DND-41 (cell line): ENCODE measurements around the gene PDS5A.
A peak's percentile ranks its signal among the peaks of the same experiment; 100 is the strongest.
"Not testable (repeated sequence)": the region's sequence is repeated elsewhere in the genome, so short reads cannot be mapped to it uniquely, and the experiment has no call there.

Experiments
- ATAC-seq: fragments of 200-7000 bp; cut with Tn5 transposase; 3 replicates; pipeline ENCODE4 v1.9.1; 2021; ENCODE audit warnings: low read depth; ENCODE audit not compliant: insufficient read depth
- DNase-seq: peaks from one replicate; pipeline ENCODE4 v3.0.0-alpha.2; 2020
- H2AFZ ChIP-seq: 2 replicates; pipeline ENCODE4 v1.6.0; 2012; ENCODE audit warnings: low read depth, low read length
- H3K27ac ChIP-seq: 2 replicates; pipeline ENCODE4 v1.5.1; 2012; ENCODE audit warnings: low read length, inconsistent platforms
- H3K27me3 ChIP-seq: fragments of 200-600 bp; sonication (generic); 2 replicates; pipeline ENCODE4 v1.6.0; 2012; ENCODE audit warnings: low read length, mild to moderate bottlenecking, inconsistent platforms; ENCODE audit not compliant: insufficient read depth, poor library complexity
- H3K36me3 ChIP-seq: 2 replicates; pipeline ENCODE4 v1.5.1; 2012; ENCODE audit warnings: low read length, inconsistent platforms; ENCODE audit not compliant: insufficient read depth
- H3K4me1 ChIP-seq: 2 replicates; pipeline ENCODE4 v1.5.1; 2012; ENCODE audit warnings: mild to moderate bottlenecking, low read length; ENCODE audit not compliant: insufficient read depth
- H3K4me2 ChIP-seq: 2 replicates; pipeline ENCODE4 v1.6.0; 2012; ENCODE audit warnings: mild to moderate bottlenecking, moderate library complexity, low read length, inconsistent platforms; ENCODE audit not compliant: insufficient read depth
- H3K4me3 ChIP-seq, 2 experiments: fragments of 200-600 bp in 1 of 2; shearing (Covaris generic) in 1 of 2; 2 replicates each; pipeline ENCODE4 v1.5.1; 2012 to 2016; ENCODE audit warnings: inconsistent platforms in 2 of 2, low read length in 2 of 2, mild to moderate bottlenecking in 2 of 2, low read depth in 1 of 2, moderate library complexity in 1 of 2
- H3K79me2 ChIP-seq: 2 replicates; pipeline ENCODE4 v1.6.0; 2012; ENCODE audit warnings: low read length, inconsistent platforms; ENCODE audit not compliant: insufficient read depth
- H3K9ac ChIP-seq: 2 replicates; pipeline ENCODE4 v1.6.0; 2012; ENCODE audit warnings: low read depth, mild to moderate bottlenecking, inconsistent platforms, low read length, moderate library complexity
- H3K9me3 ChIP-seq: 2 replicates; pipeline ENCODE4 v1.5.1; 2012; ENCODE audit warnings: low read length, moderate library complexity, mild to moderate bottlenecking, inconsistent platforms; ENCODE audit not compliant: insufficient read depth, severe bottlenecking
- H4K20me1 ChIP-seq: 2 replicates; pipeline ENCODE4 v1.6.0; 2012; ENCODE audit warnings: low read length; ENCODE audit not compliant: insufficient read depth
- EZH2 ChIP-seq: IDR thresholded peaks from 3 replicates; pipeline ENCODE4 v1.6.1; 2012; ENCODE audit warnings: borderline replicate concordance, low read depth, mild to moderate bottlenecking, moderate library complexity, low read length, inconsistent platforms; ENCODE audit not compliant: severe bottlenecking
- TF ChIP-seq, protein P1 (sequence below): IDR thresholded peaks from 2 replicates; pipeline ENCODE4 v1.5.1; 2012; ENCODE audit warnings: borderline replicate concordance, low read length, moderate library complexity, mild to moderate bottlenecking; ENCODE audit not compliant: poor library complexity, severe bottlenecking; ENCODE audit errors: extremely low read depth

Gene PDS5A

DNA sequence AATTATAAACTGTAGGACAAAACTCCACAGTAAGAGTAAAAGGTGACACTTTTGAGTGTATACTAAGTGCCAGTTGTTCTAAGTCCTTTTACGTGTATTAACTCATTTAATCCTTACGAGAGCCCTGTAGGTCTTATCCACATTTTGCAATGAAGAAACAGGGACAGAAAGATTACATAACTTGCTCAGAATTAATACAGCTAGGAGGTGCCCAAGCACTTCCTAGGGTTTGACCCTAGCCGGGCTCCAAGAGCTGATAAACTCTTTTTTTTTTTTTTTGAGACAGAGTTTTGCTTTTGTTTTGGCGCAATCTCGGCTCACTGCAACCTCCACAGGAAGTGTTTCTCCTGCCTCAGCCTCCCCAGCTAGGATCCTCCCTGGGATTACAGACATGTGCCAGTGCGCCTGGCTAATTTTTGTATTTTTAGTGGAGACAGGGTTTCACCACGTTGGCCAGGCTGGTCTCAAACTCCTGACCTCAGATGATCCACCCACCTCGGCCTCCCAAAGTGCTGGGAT lies 169.4 kb downstream of the PDS5A start:
- H3K9me3 ChIP-seq: no peaks in the 10 kb centered on the region
- no peaks in the 10 kb centered on the region for H3K79me2 ChIP-seq
- no peaks in the 10 kb centered on the region for H3K36me3 ChIP-seq
- no peaks in the 10 kb centered on the region for H3K4me1 ChIP-seq
- TF ChIP-seq EZH2: no peak
- TF ChIP-seq, protein P1, sequence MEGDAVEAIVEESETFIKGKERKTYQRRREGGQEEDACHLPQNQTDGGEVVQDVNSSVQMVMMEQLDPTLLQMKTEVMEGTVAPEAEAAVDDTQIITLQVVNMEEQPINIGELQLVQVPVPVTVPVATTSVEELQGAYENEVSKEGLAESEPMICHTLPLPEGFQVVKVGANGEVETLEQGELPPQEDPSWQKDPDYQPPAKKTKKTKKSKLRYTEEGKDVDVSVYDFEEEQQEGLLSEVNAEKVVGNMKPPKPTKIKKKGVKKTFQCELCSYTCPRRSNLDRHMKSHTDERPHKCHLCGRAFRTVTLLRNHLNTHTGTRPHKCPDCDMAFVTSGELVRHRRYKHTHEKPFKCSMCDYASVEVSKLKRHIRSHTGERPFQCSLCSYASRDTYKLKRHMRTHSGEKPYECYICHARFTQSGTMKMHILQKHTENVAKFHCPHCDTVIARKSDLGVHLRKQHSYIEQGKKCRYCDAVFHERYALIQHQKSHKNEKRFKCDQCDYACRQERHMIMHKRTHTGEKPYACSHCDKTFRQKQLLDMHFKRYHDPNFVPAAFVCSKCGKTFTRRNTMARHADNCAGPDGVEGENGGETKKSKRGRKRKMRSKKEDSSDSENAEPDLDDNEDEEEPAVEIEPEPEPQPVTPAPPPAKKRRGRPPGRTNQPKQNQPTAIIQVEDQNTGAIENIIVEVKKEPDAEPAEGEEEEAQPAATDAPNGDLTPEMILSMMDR: no peak
- no peak overlapping the region for H3K4me2 ChIP-seq
- DNase-seq (no peak), ATAC-seq (0 out of 3 replicates have a peak, but pooled peaks have one; percentile 22)
- H3K9ac ChIP-seq: no peak overlapping the region
- H3K27me3 ChIP-seq: no peaks in the 10 kb centered on the region
- no peak overlapping the region for H3K27ac ChIP-seq
- no peak overlapping the region for H3K4me3 ChIP-seq
- no peak overlapping the region for H2AFZ ChIP-seq
- H4K20me1 ChIP-seq: no peaks in the 10 kb centered on the region

DNA sequence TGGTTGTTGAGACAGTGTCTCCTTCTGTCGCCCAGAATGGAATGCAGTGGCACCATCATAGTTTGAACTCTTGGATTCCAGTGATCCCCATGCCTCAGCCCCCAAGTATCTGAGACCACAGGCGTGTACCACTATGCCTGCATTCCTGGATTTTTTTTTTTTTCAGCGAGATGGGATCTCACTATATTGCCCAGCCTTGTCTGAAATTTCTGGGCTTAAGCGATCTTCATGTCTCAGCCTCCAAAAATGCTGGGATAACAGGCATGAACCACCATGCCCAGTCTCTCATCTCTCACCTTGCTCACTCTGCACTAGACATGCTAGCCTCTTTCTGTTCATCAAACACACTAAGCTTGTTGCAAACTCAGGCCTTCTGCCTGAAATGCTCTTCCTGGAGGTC lies 175.7 kb downstream of the PDS5A start:
- H3K36me3 ChIP-seq: no peaks in the 10 kb centered on the region
- no peak overlapping the region for H3K27ac ChIP-seq
- ATAC-seq (no peak), DNase-seq (no peak)
- no peak overlapping the region for H2AFZ ChIP-seq
- H3K27me3 ChIP-seq: no peaks in the 10 kb centered on the region
- no peak for TF ChIP-seq EZH2
- TF ChIP-seq, protein P1: no peak
- H4K20me1 ChIP-seq: no peaks in the 10 kb centered on the region
- H3K9me3 ChIP-seq: no peaks in the 10 kb centered on the region
- H3K4me2 ChIP-seq: no peak overlapping the region
- no peak overlapping the region for H3K9ac ChIP-seq
- H3K4me1 ChIP-seq: no peaks in the 10 kb centered on the region
- no peak overlapping the region for H3K4me3 ChIP-seq
- no peaks in the 10 kb centered on the region for H3K79me2 ChIP-seq

DNA sequence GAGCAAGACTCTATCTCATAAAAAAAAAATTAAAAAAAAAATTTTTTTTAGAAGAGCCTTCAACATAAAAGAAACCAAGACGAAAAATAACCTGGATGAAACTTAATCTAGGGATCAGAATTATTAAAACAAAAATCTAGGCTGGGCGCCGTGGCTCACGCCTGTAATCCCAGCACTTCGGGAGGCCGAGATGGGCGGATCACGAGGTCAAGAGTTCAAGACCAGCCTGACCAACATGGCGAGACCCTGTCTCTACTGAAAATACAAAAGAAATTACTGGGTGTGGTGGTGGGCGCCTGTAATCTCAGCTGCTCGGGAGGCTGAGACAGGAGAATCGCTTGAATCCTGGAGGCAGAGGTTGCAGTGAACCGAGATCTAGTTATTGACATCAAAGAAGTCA lies 184.7 kb downstream of the PDS5A start:
- not testable (repeated sequence) for H3K27me3 ChIP-seq, H2AFZ ChIP-seq, DNase-seq, H4K20me1 ChIP-seq, H3K4me2 ChIP-seq, H3K9me3 ChIP-seq, H3K79me2 ChIP-seq, H3K4me1 ChIP-seq, ATAC-seq, H3K9ac ChIP-seq, H3K4me3 ChIP-seq, H3K27ac ChIP-seq, H3K36me3 ChIP-seq

DNA sequence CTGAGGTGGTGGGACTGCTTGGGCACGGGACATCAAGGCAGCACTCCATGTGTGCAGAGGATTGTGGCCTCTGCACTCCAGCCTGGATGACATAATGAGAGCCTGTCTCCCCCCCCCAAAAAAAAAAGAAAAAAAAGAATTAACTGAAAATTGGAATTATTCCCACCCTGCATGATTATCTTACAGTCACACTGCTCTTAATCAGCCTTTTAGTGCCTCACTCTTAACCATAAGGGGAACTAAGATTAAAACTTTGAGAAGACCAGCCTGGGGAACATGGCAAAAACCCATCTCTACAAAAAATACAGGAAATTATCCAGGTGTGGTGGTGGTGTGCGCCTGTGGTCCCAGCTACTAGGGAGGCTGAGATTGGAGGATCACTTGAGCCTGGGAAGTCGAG lies 185.2 kb downstream of the PDS5A start:
- Histone ChIP-seq H3K4me3 (no peak overlapping the region), H3K4me2 (no peak overlapping the region), H3K9me3 (no peaks in the 10 kb centered on the region), H3K9ac (no peak overlapping the region), H3K36me3 (no peaks in the 10 kb centered on the region), H4K20me1 (no peaks in the 10 kb centered on the region), H3K4me1 (no peaks in the 10 kb centered on the region), H2AFZ (no peak overlapping the region), H3K27ac (no peak overlapping the region), H3K79me2 (no peaks in the 10 kb centered on the region), H3K27me3 (no peaks in the 10 kb centered on the region)
- ATAC-seq (no peak), DNase-seq (no peak)
- TF ChIP-seq, protein P1: no peak
- no peak for TF ChIP-seq EZH2
